Measurements from ENCODE around the gene SHANK1.
"Not testable (repeated sequence)": the region's sequence is repeated elsewhere in the genome, so short reads cannot be mapped to it uniquely, and the experiment has no call there.

SHANK1 gene

DNA sequence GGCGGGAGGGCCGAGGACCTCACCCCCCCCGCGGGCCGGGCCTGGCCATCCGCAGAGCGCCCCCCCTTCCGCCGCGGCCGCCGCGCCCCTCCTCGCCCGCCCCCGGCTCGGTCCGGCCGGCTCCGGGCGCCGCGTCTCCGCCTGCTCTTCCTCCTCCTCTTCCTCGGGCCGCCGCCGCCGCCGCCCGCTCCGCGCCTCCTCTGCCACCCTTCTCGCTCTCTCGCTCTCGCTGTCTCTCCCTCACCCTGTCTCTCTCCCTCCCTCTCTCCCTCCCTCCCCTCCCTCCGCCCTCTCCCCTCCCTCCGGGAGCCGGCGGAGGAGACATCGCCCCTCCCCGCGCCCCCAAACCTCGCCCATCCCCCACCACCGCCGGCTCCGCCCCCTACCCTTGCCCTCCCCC, at the start of gene SHANK1:
TSS of gene SHANK1 (minus strand) at position 237 of the 400 bp plus-strand sequence. CDS start 2,883 bp downstream, outside the sequence.
- DNase-seq = peak; percentile 19

DNA sequence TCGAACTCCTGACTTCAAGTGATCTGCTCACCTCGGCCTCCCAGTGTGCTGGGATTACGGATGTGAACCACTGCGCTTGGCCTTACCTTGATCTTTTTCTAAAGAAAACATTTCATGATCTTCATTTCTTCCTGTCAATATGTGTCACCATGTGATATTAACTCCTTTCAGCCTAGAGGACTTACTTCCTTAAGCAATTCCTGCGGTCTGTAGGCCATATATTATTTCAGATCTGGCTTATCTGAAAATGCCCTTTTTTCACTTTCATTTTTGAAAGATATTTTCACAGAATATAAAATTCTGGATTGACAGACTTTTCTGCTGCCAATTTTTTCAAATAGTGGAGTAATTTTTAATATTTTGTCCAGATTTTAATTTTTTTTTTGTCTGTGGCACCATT, 48.7 kb upstream of the SHANK1 start:
- DNase-seq = peak; percentile 91

DNA sequence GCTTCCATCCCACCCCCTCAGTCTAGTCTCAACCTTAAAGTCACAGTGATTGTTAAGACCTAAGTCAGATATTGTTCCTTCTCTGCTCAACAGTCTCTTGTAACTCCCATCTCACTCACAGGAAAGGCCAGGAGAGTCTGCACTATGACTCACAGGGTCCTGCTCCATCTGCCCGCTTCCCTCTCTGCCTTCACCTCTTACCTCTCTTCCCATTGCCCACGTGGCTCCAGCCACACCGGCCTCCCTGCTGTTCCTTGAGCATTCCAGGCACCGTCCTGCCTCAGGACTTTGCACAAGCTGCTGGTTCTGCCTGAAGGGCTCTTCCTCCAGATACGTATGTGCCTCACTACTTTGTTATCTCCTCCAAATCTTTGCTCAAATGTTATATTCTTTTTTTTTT, 47.7 kb upstream of the SHANK1 start:
- DNase-seq = not testable (repeated sequence)

DNA sequence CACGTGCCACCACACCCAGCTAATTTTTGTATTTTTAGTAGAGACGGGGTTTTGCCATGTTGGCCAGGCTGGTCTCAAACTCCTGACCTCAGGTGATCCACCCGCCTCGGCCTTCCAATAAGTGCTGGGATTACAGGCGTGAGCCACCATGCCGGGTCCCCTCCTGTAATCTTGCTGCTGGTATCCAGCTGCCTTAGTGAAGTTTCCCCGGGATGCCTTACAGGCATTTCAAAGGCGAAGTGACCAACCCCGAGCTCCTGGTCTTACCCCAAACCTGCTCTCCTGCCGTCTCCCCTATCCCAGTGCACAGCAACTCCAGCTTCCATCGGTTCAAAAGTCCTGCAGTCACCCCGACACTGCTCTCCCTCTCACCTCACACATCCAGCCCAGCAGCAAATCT, 47.1 kb upstream of the SHANK1 start:
- not testable (repeated sequence) for DNase-seq

DNA sequence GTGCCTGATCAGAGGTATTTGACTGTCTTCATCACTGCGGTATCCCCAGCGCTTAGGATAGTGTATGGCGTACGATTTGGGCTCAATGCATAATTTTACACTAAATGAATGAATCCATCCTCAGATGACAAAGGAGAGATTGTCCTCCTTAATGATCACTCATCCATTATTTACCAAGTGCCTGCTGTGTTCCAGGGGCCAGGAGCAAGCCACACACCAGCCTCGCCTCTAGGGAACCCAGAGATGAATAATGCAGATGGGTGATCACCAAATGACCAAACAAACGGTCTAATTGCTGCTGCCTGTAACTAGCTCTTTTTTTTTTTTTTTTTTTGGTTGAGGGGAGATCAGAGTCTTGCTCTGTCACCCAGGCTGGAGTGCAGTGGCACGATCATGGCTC, 44.8 kb upstream of the SHANK1 start:
- DNase-seq = no peak

DNA sequence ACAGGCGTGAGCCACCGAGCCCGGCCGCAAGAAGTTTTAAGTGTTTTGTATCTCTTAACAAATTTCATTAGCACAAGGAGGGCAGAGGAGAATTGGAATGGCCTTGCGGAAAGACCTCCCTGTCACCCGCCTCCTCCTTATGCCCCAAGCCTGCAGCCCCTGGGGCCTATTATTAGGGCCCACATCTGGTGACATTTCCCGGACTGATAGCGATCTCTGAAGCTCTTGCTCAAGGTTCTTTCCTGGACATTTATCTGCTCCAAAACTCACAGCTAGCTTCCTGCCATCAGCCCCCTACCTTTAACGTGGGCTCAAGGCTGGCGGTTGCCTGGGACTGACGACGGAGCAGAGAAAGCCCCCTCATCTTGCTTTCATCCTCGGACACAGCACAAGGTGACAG, 43.9 kb upstream of the SHANK1 start:
- DNase-seq = not testable (repeated sequence)

DNA sequence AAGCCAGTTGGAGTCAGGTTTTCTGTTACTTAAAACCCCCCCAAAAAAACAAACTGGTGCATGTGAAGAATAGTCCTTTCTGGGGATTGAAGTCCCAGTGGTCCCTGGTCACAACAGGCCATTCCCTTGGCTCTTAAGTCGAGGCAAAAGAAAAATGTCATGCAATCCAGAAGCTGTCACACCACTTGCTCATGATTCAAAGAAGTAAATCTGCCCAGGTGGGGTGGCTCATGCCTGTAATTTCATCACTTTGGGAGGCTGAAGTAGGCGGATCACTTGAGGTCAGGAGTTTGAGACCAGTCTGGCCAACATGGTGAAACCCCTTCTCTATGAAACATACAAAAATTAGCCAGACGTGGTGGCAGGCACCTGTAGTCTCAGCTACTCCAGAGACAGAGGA, 41.9 kb upstream of the SHANK1 start:
- DNase-seq = not testable (repeated sequence)

DNA sequence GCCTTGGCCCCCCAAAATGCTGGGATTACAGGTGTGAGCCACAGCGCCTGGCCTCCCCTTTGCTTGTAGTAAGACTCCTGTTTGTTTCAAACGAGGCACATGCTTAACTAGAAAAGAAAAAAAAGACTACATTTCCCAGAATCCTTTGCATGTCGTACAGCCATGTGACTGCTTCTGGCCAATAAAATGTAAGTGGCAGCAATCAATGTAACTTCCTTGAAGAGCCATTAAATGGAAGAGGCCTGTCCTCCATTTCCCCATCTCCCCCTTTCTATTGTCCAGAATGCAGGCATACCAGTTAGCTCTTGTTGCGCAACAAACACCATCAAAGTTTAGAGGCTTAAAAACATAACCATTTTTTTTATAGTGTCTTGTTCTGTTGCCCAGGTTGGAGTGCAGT, 40.3 kb upstream of the SHANK1 start:
- DNase-seq = peak; percentile 82

DNA sequence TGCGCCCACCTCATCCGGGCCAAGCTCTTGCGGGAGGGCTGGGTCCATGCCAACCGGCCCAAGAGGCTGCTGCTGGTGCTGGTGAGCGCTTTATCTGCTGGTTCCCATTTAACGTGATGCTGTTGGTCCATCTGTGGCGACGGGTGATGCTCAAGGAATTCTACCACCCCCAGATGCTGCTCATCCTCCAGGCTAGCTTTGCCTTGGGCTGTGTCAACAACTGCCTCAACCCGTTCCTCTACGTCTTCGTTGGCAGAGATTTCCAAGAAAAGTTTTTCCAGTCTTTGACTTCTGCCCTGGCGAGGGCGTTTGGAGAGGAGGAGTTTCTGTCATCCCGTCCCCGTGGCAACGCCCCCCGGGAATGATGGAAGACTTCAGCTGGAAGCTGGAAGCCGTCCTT, 39.5 kb upstream of the SHANK1 start:
- DNase-seq = not testable (repeated sequence)

DNA sequence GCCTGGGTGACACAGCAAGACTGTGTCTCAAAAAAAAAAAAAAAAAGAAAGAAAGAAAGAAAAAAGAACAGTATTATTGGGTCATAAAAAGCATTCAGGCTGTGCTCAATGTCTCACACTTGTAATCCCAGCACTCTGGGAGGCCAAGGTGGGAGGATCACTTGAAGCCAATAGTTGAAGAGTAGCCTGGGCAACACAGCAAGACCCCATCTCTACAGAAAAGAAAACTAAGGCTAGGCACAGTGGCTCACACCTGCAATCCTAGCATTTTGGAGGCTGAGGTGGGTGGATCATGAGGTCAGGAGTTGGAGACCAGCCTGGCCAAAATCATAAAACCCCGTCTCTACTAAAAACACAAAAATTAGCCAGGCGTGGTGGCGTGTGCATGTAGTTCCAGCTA, 38.0 kb upstream of the SHANK1 start:
- not testable (repeated sequence) for DNase-seq

DNA sequence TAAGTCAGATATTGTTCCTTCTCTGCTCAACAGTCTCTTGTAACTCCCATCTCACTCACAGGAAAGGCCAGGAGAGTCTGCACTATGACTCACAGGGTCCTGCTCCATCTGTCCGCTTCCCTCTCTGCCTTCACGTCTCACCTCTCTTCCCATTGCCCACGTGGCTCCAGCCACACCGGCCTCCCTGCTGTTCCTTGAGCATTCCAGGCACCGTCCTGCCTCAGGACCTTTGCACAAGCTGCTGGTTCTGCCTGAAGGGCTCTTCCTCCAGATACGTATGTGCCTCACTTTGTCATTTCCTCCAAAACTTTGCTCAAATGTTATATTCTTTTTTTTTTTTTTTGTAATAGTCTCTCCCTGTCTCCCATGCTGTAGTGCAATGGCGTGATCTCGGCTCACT, 36.6 kb upstream of the SHANK1 start:
- DNase-seq = not testable (repeated sequence)

DNA sequence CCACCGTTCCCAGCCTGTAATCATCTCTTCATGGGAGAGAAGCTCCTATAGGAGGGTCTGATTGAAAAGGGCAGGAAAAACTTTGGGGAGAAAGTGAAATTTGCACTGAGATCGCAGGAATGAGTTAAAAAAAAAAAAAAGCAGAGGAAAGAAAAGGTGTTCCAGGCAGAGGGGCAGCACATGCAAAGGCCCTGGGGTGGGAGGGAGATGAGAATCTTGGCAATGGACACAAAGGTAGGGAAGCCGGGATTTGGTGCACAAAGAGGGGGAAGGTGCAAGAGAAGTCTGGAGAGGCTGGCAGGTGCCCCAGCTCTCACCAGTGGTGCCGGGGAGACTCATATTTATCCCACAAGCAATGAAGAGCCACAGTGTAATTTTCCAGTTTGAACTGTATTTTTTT, 34.3 kb upstream of the SHANK1 start:
- no peak for DNase-seq

DNA sequence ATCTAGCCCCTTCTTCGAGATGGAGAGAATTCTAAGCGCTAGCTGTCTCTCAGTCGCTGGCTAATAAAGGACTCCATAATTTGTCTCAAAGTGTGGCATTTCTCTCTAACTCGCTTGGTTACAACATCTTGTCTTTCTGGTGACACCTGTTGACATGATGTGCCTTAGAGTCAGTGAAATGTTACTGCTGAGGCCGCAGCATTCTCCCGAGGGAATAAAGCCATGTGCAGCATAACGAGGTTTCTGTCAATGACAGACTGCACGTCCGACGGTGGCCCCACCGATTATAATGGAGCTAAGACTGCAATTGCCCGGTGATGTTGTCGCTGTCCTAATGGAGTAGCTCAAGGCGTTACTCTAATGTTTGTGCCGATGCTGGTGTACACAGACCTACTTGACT, 30.4 kb upstream of the SHANK1 start:
- DNase-seq = no peak

DNA sequence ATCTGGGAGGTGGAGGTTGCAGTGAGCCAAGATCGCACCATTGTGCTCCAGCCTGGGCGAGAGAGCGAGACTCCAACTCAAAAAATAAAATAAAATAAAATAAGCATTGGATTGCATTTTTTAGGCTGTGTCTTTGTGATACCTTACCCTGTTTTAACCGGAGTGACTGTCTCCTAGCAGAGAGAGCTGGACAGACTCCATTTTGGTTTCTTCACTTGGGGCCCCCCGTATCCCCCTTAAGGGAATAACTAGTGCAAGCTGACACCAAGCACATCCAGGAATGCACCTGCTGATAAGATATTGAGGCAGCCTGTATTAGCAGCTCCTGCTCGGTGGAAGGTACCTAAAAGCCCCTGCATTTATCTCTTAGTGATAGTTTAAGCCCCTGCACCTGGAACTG, 29.9 kb upstream of the SHANK1 start:
- DNase-seq = no peak

DNA sequence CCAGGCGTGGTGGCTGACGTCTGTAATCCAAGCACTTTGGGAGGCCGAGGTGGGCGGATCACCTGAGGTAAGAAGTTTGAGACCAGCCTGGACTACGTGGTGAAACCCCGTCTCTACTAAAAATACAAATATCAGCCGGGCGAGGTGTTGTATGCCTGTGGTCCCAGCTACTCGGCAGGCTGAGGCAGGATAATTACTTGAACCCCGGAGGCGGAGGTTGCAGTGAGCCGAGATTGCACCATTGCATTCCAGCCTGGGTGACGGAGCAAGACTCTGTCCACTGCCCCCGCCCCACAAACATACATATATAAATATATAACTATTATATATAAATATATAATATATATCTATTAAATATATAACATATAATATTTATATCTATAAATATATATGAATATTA, 27.5 kb upstream of the SHANK1 start:
- DNase-seq = not testable (repeated sequence)

DNA sequence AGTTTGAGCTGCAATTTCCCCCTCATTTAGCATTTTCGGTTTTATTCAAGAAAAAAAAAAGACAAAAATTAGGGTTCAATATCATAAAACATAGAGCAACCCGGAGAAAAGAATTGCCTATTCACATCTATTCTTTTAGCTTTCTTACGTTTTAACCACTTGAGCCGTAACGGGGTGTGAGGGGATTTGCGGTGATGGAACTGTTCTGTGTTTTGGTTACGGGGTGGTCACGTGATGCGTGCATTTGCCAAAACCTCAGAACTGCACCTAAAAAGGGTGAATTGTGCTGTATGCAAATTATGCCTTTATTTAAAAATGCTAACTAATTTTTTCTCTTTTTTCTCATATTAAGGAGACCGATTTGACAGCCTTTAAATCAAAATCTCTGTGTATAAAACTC, 25.6 kb upstream of the SHANK1 start:
- peak; percentile 69 for DNase-seq

DNA sequence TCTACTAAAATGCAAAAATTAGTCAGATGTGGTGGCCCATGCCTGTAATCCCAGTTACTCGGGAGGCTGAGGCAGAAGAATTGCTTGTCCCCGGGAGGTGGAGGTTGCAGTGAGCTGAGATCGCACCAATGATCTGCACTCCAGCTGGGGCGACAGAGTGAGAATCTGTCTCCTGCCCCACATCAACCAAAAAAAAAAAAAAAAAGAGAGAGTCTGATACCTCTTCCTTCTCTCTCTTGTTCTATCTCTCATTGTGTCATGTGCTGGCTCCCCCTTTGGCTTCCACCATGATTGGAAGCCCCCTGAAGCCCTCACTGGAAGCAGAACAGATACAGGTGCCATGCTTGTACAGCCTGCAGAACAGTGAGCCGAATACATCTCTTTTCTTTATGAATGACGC, 23.9 kb upstream of the SHANK1 start:
- DNase-seq = no peak

DNA sequence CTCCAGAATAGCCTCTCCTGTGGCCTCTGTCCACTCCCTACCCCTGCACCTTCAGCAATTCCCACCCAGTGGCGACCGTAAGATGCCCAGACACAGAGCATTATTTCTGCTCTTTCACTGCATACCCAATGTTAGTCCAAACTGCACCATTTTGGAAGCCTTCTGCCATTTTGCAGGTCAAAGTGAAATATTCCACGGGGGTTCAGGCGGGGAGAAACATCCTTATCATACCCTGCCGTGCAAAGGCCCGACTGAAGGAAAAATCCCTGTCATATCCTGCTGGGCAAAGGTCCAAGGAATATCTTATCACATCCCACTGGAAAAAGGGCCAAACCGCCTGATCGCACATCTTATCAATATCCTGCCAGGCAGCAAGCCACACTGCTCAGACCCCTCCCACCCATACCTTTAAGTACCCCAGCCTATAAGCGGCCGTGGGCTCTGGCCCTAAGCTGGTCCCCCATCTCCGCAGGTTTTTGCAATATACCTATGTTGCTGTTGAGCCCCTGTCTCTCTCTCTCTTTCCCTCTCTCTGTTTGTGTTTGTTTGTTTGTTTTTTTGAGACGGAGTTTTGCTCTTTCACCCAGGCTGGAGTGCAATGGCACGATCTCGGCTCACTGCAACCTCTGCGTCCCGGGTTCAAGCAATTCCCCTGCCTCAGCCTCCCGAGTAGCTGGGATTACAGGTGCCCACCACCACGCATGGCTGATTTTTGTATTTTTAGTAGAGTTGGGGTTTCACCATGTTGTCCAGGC, 21.8 kb upstream of the SHANK1 start:
- DNase-seq = no peak

DNA sequence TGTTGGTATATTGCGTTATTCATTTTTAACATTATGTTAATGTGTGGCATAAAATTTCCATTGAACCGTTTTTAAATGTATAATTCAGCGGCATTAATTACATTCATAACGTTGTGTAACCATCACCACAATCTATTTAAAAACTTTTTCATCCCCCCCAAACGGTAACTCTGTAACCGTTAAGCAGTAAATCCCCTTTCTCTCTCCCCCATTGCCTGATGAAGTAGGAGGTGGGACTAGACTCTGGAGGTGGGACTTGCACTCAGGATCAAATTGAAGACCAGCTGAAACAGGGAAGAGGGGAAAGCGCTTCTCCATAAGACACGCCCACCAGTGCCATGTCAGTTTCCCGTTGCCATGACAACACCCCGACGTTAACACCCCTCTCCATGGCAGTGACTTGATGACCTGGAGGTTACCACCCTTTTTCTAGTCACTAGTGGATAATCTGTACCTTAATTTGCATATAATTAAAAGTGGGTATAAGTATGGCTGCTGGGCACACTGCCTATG, 20.4 kb upstream of the SHANK1 start:
- DNase-seq = peak; percentile 99

DNA sequence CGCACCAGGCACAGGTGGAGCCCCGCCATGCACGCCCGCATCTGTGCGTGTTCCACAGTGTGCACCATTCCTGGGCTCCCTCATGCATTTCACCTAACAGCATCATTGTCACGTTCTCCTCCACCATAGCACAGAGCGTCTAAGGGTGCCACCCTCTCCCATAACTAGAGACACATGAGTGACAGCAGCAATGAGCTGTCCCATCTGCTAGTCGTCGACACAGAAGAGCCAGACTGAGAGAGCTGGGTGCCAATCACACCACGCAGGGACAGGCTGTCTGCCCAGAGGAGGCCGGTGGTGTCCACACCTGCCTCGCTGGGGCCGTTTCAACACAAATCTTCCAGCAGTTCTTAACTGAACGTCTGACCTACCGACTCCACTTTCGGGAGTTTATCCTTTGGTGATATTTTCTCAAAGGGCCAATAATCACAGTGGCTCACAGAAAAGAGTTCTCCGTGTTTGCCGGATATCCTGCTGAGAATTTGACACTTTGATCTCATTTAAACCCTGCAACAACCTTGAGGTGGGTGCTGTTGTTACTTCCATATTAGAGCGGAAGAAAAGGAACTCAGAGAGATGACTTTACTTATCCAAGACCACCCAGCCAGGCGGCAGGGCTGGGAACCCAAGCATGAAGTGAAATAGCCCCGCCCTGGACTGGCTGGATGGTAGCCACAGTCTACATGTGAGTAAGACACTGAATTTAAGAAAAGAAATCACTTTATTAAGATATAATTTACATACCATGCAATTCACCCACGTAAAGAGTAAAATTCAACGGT, 19.7 kb upstream of the SHANK1 start:
- peak; percentile 79 for DNase-seq

DNA sequence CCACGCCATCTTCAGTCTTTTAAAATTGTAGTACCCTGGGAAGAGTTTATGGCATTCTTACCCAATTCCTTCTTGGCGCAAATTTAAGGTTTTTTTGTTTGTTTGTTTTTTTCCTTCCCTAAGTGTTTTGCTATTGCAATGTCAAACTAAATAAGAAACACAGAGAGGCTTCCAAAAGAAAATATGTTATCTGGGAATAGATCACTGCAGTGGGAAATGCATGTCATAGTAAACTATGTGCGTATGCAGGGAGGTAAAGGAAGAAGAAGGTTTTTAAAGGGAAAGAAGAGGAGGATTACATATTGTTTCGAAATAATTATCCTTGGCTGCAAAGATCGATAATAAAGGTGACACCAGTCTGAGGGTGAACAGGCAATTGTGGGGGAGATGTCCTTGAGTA, 16.7 kb upstream of the SHANK1 start:
- no peak for DNase-seq

DNA sequence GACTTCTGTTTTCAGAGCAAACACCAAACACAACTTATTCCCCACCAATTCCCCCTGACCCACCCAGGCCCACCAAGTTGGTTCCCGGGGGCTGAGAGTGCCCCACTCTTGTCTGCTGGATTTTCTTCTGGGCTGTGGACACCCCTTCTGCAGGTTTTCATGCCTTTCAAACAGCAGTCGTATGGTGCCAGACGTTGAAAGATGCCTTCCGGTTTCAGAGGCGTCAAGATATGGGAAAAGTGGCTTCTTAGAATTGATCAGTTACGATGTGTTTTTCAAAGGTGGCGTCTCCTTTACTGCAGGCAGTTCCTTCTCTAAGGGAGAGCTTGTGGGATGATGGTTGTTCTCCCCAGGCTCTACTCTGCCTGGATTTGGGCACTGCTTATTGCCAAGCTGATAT, 16.3 kb upstream of the SHANK1 start:
- no peak for DNase-seq

DNA sequence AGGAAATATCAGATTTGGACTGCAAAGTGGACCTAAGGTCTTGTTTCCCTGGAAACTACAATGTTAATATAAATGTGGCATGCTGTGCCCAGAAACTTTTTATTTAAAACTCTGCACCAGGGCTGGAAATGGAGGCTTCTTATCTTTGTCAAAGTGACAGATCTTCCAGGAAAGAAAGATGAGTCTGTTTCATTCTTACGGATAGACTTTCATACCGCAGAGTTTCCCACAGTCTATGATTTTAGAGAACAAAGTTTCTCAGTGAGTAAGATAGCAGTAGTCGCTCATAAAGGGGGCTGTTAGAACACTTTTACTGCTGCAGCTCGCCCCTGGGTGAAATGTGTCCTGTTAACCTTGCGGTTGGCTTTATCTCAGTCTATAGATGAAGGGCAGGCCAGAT, 10.3 kb upstream of the SHANK1 start:
- peak; percentile 72 for DNase-seq

DNA sequence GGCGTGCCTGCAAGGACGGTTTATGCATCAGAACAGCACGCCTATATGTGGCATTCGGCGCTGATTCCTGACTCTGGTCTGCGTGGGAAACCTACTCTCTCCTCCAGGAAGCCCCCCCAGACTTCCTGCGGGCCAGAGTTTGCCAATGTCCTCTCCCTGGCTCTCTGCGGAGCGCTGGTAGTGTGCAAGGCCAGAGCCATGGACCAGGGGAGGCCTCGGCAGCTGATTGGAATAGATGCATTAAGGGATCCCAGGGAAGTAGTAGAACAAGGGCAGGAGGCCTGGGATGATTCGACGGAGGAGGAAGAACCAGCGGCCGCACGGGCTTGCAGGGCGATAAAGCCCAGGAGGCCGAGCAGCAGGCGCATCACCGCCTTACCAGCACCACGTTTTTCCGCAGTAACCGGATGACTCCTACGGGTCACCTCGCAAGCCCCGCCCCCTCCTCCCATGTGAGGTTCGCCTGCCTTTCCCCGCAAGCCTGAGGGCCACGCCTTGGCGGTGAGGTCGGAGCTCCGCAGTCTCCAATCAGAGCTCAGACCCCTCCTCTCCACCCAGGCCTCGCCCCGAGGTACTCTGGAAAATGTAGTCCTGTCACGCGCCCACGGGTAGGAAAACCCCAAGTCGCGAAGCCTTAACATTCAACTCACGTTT, 8.6 kb upstream of the SHANK1 start:
- peak; percentile 99 for DNase-seq

Data from MV-4-11 (cell line).